D341Med (cell line): Measurements from ENCODE around the gene GUCA2A.
"Not testable (repeated sequence)": the region's sequence is repeated elsewhere in the genome, so short reads cannot be mapped to it uniquely, and the experiment has no call there.

Experiments used
- DNase-seq: peaks from one replicate; pipeline ENCODE4 v3.0.0; 2012; ENCODE audit warnings: low spot score

The GUCA2A gene

DNA sequence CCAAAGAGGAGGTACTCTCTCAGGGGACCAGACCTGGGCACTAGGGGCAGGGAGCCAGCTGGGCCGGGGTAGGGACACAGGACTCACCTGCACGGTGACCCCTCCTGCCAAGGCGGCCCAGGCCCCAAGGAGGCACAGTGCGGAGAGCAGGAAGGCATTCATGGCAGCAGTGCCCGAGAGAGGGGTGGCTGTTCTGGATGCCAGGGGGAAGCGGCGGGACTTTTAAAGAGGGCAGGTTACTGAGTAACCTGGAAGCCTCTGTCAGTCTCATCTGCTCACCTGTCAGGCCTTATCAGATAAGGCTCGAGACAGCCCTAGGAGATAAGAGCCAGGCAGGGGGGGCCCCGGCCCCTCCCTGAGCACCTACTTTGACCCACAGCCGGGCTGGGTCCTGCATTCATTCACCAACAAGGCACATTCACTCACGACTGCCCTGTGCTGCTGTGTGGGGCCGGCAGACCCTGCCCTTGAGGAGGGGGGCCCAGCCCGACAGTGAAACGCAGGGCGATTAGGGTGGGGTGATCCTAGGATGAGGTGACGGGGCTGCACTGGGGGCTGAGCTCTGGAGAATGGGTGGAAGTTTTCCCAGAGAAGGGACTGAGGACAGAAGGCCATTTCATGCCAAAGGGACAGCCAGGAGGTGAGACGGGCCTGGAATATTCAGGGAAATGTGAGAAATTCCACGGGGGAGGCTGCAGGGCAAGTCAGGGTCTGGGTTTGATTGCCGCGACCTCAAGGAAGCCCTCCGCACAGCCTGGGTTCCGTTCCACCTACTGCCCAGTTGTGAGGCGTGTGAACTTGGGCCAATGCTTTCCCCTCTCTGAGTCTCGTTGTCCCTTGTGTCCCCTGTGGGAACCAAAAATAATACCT lies at the start of gene GUCA2A:
Gene GUCA2A, minus strand, starts transcription at position 195 of the 870 bp plus-strand sequence. Its CDS starts 33 bp downstream, at position 162.
- DNase-seq, result no peak

GRCh38 chr1:42211224-42211623 lies 46.7 kb upstream of the GUCA2A start:
- DNase-seq, result no peak

GRCh38 chr1:42210421-42211133 lies 46.0 kb upstream of the GUCA2A start:
- DNase-seq, result no peak

DNA sequence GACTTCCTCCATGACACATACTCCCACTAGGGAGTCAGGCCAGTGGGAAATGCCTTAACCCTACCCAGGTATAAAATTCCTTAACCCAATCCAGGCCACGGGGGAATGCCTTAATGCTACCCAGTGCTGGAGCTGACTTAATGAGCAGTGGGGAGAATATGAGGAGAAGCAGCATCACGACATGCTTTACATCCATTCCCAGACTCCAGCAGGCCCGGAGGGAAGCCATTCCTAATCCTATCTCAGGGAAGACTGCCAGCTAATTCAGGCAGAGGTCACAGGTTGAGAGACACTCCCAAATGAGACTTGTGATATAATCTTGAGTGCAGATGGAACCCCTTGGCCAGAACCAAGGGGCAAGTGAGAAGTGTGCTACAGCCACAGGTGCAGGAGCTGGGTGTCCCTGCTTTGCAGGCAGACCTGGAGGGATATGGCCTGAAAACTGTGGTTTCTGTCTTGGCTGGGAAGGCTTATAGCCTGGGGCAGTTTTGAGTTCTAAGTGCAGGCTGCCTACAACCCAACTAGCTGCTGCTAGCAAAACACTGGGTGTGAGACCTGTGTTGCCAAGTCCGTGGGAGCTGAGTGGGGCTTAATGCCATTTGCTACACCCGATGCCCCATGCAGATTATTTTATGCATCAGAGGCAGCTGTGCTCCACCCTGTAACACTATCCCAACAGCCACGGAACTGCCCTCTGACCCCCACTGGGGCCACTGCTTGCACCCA lies 45.1 kb upstream of the GUCA2A start:
- peak; percentile 54 for DNase-seq

- DNase-seq, result not testable (repeated sequence)
These were observed 42.4 kb upstream of the GUCA2A start for GRCh38 chr1:42206930-42207329.

DNA sequence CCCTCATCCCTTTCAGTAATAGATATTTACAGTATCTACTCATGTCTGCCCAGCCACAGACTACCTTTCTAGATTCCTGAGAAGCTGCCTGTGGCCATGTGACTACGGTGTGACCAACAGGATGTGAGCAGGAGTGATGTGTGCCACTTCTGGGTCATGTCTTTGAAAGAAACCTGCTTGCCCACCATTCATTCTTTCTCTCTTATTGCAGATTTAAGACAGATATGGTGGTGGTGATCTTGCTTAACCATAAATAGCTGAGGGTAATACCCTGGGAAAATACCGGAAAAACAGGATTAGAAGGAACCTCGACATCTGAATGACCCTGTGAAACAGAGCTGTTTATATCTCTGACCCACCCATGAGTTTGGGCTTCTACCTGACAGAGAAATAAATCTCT lies 41.6 kb upstream of the GUCA2A start:
- DNase-seq, result no peak

DNA sequence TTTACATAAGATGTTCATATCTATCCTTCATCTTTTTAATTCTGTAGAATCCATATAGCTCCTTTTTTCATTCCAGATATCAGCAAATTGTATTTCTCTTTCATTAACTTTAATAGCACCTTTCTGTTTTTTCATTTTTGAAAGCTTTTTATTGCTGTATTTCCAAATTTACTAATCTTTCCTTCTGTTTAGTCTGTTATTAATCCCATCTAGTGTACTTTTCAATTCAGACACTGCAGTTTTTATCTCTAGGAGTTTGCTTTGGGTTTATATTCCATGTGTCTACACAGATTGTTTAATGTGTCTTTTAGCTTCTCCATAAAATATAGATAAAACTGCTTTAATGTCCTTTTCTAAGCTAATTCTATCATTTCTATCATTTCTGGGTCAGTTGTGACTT lies 37.4 kb upstream of the GUCA2A start:
- DNase-seq, result no peak

GRCh38 chr1:42198251-42198650 lies 33.7 kb upstream of the GUCA2A start:
- no peak for DNase-seq

GRCh38 chr1:42195841-42196240 lies 31.3 kb upstream of the GUCA2A start:
- DNase-seq, result no peak

DNA sequence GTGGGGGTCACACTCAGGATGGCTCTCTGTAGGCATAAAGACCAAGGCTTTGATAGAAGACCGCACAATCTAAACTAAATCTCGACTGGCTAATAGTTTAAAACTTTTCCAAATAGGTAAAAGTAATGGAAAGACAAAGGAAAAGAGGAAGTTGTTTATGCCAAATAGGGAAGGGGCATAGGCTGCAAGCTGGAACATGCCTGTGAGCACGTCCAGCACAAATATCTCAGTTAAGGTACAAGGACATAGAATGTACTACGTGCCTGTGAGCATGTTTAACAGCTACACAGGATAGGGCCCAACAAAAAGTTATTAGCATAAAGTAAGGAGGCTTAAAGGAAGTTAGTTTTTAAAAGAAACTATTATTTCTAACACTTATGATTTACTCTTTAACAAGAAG lies 27.6 kb upstream of the GUCA2A start:
- no peak for DNase-seq

GRCh38 chr1:42191319-42191718 lies 26.8 kb upstream of the GUCA2A start:
- no peak for DNase-seq

- no peak for DNase-seq
These were observed 25.6 kb upstream of the GUCA2A start for GRCh38 chr1:42189931-42190853.

GRCh38 chr1:42186152-42186551 lies 21.6 kb upstream of the GUCA2A start:
- no peak for DNase-seq

DNA sequence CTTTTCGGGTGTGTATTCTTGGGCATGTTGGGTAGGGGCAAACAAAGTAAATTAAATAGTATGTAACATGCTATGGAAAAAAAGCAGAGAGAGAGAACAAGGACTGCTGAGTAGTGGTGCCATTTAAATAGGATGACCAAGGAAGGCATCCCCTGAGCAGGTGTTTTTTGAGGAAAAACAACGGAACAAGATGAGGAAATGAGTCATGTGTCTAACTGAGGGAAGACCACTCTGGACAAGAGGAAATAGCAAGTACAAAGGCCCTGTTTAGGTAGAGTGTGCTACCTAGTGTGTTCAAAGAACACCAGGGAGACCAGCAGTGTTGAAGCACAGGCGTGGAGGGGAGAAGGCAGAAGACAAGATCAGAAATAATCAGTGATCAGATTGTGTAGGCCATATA lies 20.1 kb upstream of the GUCA2A start:
- no peak for DNase-seq

GRCh38 chr1:42183957-42184268 lies 19.4 kb upstream of the GUCA2A start:
- DNase-seq, result no peak

DNA sequence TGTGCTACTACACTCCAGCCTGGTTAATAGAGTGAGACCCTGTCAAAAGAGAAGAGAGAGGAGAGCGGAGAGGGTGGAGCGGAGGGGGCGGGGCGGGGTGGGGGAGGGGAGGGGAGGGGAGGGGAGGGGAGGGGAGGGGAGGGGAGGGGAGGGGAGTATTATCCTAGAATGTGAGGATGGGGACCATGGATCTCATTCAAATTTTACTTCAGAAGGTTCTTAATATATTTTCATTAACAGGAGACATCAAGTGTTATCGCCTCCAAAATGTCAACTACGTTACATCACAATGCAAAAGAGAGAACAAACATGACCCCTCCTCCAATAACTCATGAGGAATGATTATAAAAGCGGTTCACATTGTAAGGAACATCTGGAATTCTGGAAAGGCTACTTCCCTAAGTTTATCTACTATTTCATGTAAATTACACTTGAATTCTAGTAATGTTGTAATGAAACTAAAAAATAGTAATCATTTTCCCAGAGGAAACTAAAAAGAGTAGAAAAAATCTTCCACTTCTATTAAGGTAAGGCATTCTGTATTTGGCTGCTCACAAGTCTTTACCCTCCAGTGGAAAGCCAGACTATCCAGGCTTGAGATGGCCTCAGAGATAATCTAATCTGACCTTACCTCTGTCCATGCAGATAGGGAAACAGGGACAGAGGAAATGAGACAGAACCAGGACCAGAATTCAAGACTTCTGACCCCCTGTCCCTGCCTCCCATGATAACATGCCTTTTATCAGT lies 18.8 kb upstream of the GUCA2A start:
- DNase-seq, result no peak

DNA sequence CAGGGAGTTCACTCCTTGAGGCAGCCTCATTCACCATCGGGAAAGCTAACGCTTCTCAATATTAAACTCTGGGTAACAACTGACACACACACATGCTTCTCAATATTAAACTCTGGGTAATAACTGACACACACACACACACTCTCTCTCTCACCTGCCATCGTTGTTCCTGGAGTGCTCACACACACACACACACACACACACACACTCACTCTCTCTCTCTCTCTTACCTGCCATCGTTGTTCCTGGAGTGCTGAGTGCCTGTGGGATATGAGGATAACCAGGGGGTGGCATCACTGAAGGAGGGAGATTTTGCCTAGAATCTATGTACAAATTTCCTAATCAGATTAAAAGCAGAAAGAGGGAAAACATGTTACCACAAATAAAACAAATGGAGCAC lies 17.1 kb upstream of the GUCA2A start:
- DNase-seq, result no peak

- DNase-seq, result no peak
These were observed 15.4 kb upstream of the GUCA2A start for GRCh38 chr1:42179900-42180329.

DNA sequence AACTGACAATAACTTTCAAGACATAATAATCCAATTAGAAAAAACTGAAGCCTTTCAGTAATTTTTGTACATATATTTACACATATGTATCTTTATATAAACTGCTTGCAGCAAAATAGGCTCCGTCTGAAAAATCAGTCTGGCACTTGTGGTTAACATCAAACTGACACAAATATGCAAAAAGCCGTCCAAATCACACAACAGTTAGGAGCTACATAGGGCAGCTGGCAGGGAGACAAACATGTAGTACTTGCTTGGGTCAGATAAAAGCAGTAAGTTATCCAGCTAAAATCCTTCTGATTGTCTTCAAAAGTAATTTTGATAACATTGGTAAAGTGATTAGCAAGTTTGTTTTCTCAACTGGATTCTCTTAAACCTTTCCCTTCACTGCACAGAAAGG lies 14.7 kb upstream of the GUCA2A start:
- DNase-seq, result no peak

GRCh38 chr1:42178249-42178648 lies 13.7 kb upstream of the GUCA2A start:
- no peak for DNase-seq

DNA sequence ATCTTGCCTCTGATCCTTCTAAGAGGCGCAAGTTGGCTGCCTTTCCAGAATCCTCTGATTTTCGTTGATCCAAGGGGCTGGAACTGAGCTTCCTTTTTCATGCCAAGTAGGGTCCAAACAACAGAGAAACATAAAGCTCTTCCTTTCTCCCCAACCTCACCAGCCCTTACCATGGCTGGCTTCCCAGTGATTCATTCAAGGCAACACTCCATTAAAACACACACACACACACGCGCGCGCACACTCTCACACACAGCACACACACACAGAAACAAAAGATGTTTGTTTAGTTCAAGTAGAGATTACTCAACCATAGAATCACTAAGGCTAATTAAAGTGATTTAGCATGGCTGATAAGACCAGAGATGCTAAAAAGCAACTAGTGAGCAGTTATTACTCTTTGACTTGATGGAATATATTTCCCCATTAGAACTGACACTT lies 13.0 kb upstream of the GUCA2A start:
- DNase-seq, result no peak
